VCaP (cell line): ENCODE measurements around the gene AFMID.

Source experiments
- H3K27ac ChIP-seq: fragments of 450-650 bp; 2 replicates; pipeline ENCODE4 v1.5.1; 2017
- CTCF ChIP-seq: fragments of 450-650 bp; conservative IDR thresholded peaks from 2 replicates; pipeline ENCODE4 v1.5.1; 2017; ENCODE audit warnings: mild to moderate bottlenecking, moderate library complexity

Gene AFMID

GRCh38 chr17:78228176-78228575, 41.0 kb downstream of the AFMID start:
- H3K27ac ChIP-seq = no peak overlapping the region
- no peak for TF ChIP-seq CTCF

- TF ChIP-seq CTCF = no peak
- H3K27ac ChIP-seq = no peak overlapping the region
These were observed 43.2 kb downstream of the AFMID start for GRCh38 chr17:78230252-78230962.

- no peak within 1 kb of the TSS for H3K27ac ChIP-seq
- no peak for TF ChIP-seq CTCF
These were observed 44.1 kb downstream of the AFMID start, which contains the start of gene TMEM235 for GRCh38 chr17:78230996-78231935. Gene TMEM235, plus strand, starts transcription at chr17:78231631. Its CDS starts 393 bp downstream, at chr17:78232024.

GRCh38 chr17:78231991-78232858, 45.1 kb downstream of the AFMID start:
- H3K27ac ChIP-seq = no peak overlapping the region
- no peak for TF ChIP-seq CTCF

GRCh38 chr17:78232859-78233173, 45.7 kb downstream of the AFMID start:
- H3K27ac ChIP-seq = no peak overlapping the region
- no peak for TF ChIP-seq CTCF

- H3K27ac ChIP-seq = no peak overlapping the region
- no peak for TF ChIP-seq CTCF
These were observed 46.5 kb downstream of the AFMID start for GRCh38 chr17:78233678-78234077.
